ENCODE results near the gene RAB5IF. TPM values are rescaled to one million over a fixed set of nuclear protein-coding genes. Genes with fewer than 3 reads are reported as not detected.

The RAB5IF gene
- total and polyA plus RNA-seq, 2 of the 8 experiments (the other 6 are each of a cell fraction or from before 2014, with no cell fraction given), result 95.5 to 148 TPM

- Histone ChIP-seq H3K4ac (replicated peaks; ENCODE audit: insufficient read length, low read depth, low read length) (peak within 1 kb of the TSS; percentile 14), H2BK120ac (replicated peaks; ENCODE audit: low read depth, low read length) (no peak within 1 kb of the TSS), H3K4me2 (ENCODE audit: insufficient read depth in 1 of 2, low read depth in 2 of 2, low read length in 2 of 2) (no peak within 1 kb of the TSS; a peak in 1 of 4 replicates), H3K4me3 (ENCODE audit: extremely low read depth in 1 of 4, insufficient read depth in 2 of 4, low read depth in 3 of 4, low read length in 4 of 4) (no peak within 1 kb of the TSS), H3K9ac (replicated peaks in 1 of 4; ENCODE audit: extremely low read depth in 1 of 4, low read depth in 3 of 4, low read length in 3 of 4) (peak within 1 kb of the TSS in 1 of 4 experiments; percentile 10; a peak in 1 of 7 replicates), H4K5ac (ENCODE audit: insufficient read length, low read depth, low read length) (no peak within 1 kb of the TSS), H2AFZ (ENCODE audit: low read length) (no peak within 1 kb of the TSS), H2BK15ac (ENCODE audit: low read length) (no peak within 1 kb of the TSS), H3K79me2 (ENCODE audit: control insufficient read depth in 1 of 2, insufficient read depth in 2 of 2, low read length in 2 of 2) (no peaks in the 10 kb centered on the region), H4K20me1 (replicated peaks in 1 of 2; ENCODE audit: control insufficient read depth in 1 of 2, insufficient read depth in 2 of 2, low read length in 2 of 2) (no peaks in the 10 kb centered on the region), H3K27me3 (replicated peaks in 1 of 4; ENCODE audit: control insufficient read depth in 3 of 4, extremely low read depth in 1 of 4, insufficient read depth in 3 of 4, low read length in 3 of 4) (no peaks in the 10 kb centered on the region), H3K23me2 (ENCODE audit: low read depth, low read length) (no peaks in the 10 kb centered on the region), H3K79me1 (ENCODE audit: low read depth, low read length) (no peaks in the 10 kb centered on the region), H3K23ac (ENCODE audit: insufficient read length) (no peak within 1 kb of the TSS), H3K56ac (replicated peaks; ENCODE audit: insufficient read length, low read depth, low read length) (no peak within 1 kb of the TSS), H2BK12ac (ENCODE audit: low read depth, low read length) (no peak within 1 kb of the TSS; the same call in 1 of the 2 replicates), H2BK5ac (ENCODE audit: low read depth, low read length) (peak within 1 kb of the TSS; percentile 75; the same call in 1 of the 2 replicates), H2AK5ac (ENCODE audit: low read depth, low read length) (peak within 1 kb of the TSS; percentile 39; the same call in 1 of the 2 replicates), H3K18ac (ENCODE audit: extremely low read depth, low read length) (peak within 1 kb of the TSS; percentile 32; the same call in 1 of the 2 replicates), H3K14ac (ENCODE audit: insufficient read length) (no peak within 1 kb of the TSS), H2BK20ac (ENCODE audit: low read length) (no peak within 1 kb of the TSS; the same call in 1 of the 2 replicates), H4K8ac (ENCODE audit: extremely low read depth, insufficient read depth, low read length) (peak within 1 kb of the TSS; percentile 7; the same call in 1 of the 2 replicates), H3K4me1 (replicated peaks in 1 of 4; ENCODE audit: control insufficient read depth in 3 of 4, insufficient read depth in 4 of 4, low read length in 3 of 4) (peaks cover 1 to 13% (median 6%) of the 10 kb centered on the region in 4 experiments; a peak in 4 of 7 replicates), H3K9me3 (ENCODE audit: insufficient read depth in 2 of 2, low read depth in 1 of 2, low read length in 1 of 2) (no peaks in the 10 kb centered on the region), H3K36me3 (ENCODE audit: control insufficient read depth in 2 of 4, insufficient read depth in 4 of 4, low read length in 3 of 4) (no peaks in the 10 kb centered on the region), H3K27ac (ENCODE audit: low read depth, low read length) (no peak within 1 kb of the TSS), H4K91ac (replicated peaks; ENCODE audit: insufficient read length, low read length) (no peak within 1 kb of the TSS)
- no peak for TF ChIP-seq CHD2 (IDR thresholded peaks at IDR 0.05; ENCODE audit: low read length)
- no peak for TF ChIP-seq E2F6 (IDR thresholded peaks at IDR 0.05)
- TF ChIP-seq KDM4A (IDR thresholded peaks at IDR 0.05; ENCODE audit: low read depth, low read length, severe bottlenecking), result no peak
- TF ChIP-seq CBX8 (IDR thresholded peaks at IDR 0.05; ENCODE audit: borderline replicate concordance, low read depth, low read length), result no peak
- TF ChIP-seq SAP30 (IDR thresholded peaks at IDR 0.05; ENCODE audit: insufficient read depth, insufficient replicate concordance, low read length), result no peak
- TF ChIP-seq ASH2L (IDR thresholded peaks at IDR 0.05; ENCODE audit: low read length), result no peak
- no peak for TF ChIP-seq SIN3A (conservative IDR thresholded peaks at IDR 0.05 in 1 of 2, IDR thresholded peaks at IDR 0.05 in 1 of 2; ENCODE audit: low read depth in 1 of 2, low read length in 2 of 2)
- TF ChIP-seq CREB1 (IDR thresholded peaks at IDR 0.05), result no peak
- no peak for TF ChIP-seq KDM1A (IDR thresholded peaks at IDR 0.05; ENCODE audit: borderline replicate concordance, low read length)
- 92% methylated on average over 8 of the region's 9 CpGs; no CpG with 5 or more reads in 1 of the 2 experiments for WGBS, 2 experiments (ENCODE audit: extremely low coverage in 1 of 2, insufficient coverage in 1 of 2, insufficient read length in 1 of 2, insufficient replicate concordance in 2 of 2, low coverage in 1 of 2, low lambda C conversion rate in 2 of 2, missing lambda C conversion rate in 1 of 2)
- DNase-seq (ENCODE audit: low read depth in 1 of 2, low spot score in 2 of 2) (no peak), FAIRE-seq (no peak)
- ChIA-PET CTCF (ENCODE audit: partially characterized antibody) (interaction anchor here (0.9 to 4.1 kb wide), 8 partner anchors 10 to 110 kb away, joined by 3 to 27 read pairs (median 4); no protein-coding TSS in a partner anchor), POLR2A (ENCODE audit: partially characterized antibody) (interaction anchor here (1.1 to 1.6 kb wide), 2 partner anchors 27 to 60 kb away, joined by 4 read pairs; no protein-coding TSS in a partner anchor)
Observed at GRCh38 chr20:36645998-36646397, 40.4 kb downstream of the RAB5IF start, which contains the start of gene SLA2. Gene SLA2 (minus strand): TSS chr20:36646196. CDS start chr20:36641335, 4,861 bp downstream.
